Muscle of arm (tissue), 14 donors: ENCODE results near the gene C4orf33. TPM values are rescaled to one million over a fixed set of nuclear protein-coding genes. Genes with fewer than 3 reads are reported as not detected.
"Not testable (repeated sequence)": the region's sequence is repeated elsewhere in the genome, so short reads cannot be mapped to it uniquely, and the experiment has no call there.

Experiments
- DNase-seq: peaks from one replicate; pipeline ENCODE4 v3.0.0-alpha.2; 2013
- long read RNA-seq, 11 donors: transcript quantifications; one replicate each; lab custom pipeline, GENCODE V29; 2026
- polyA plus RNA-seq, 12 donors: library from polyadenylated mRNA; unstranded; fragments of 120-200 nt; gene quantifications; one replicate each; pipeline ENCODE4 v1.2.1, GENCODE V29; 2013; ENCODE audit not compliant: insufficient read length in 12 of 12

C4orf33 gene, protein sequence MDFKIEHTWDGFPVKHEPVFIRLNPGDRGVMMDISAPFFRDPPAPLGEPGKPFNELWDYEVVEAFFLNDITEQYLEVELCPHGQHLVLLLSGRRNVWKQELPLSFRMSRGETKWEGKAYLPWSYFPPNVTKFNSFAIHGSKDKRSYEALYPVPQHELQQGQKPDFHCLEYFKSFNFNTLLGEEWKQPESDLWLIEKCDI
- polyA plus RNA-seq = 10 to 100 TPM in 4 of 12 donors, 1 to 10 TPM in 6, not detected in 2; 4.2 to 13.5 (median 9.5) TPM
- long read RNA-seq, donor 1, full-length matches to known transcripts = 5 of 5 reads
- long read RNA-seq, donor 1, partial matches to known transcripts = 0 of 5 reads
- long read RNA-seq, donor 1, other reads (novel, unspliced or antisense) = 0 of 5 reads
- long read RNA-seq, donor 2, full-length matches to known transcripts = 1 of 1 reads
- long read RNA-seq, donor 2, partial matches to known transcripts = 0 of 1 reads
- long read RNA-seq, donor 2, other reads (novel, unspliced or antisense) = 0 of 1 reads
- long read RNA-seq, donor 3 = 0 reads
- long read RNA-seq, donor 4 = 0 reads
- long read RNA-seq, donor 5, partial matches to known transcripts = 0 of 1 reads
- long read RNA-seq, donor 5, other reads (novel, unspliced or antisense) = 0 of 1 reads
- long read RNA-seq, donor 6 = 0 reads
- long read RNA-seq, donor 7, full-length matches to known transcripts = 1 of 1 reads
- long read RNA-seq, donor 7, partial matches to known transcripts = 0 of 1 reads
- long read RNA-seq, donor 7, other reads (novel, unspliced or antisense) = 0 of 1 reads
- long read RNA-seq, donor 8, full-length matches to known transcripts = 3 of 3 reads
- long read RNA-seq, donor 8, partial matches to known transcripts = 0 of 3 reads
- long read RNA-seq, donor 8, other reads (novel, unspliced or antisense) = 0 of 3 reads
- long read RNA-seq, donor 9 = 0 reads
- long read RNA-seq, donor 10, partial matches to known transcripts = 0 of 1 reads
- long read RNA-seq, donor 10, other reads (novel, unspliced or antisense) = 0 of 1 reads
- long read RNA-seq, donor 11, partial matches to known transcripts = 0 of 1 reads
- long read RNA-seq, donor 11, other reads (novel, unspliced or antisense) = 0 of 1 reads

DNA sequence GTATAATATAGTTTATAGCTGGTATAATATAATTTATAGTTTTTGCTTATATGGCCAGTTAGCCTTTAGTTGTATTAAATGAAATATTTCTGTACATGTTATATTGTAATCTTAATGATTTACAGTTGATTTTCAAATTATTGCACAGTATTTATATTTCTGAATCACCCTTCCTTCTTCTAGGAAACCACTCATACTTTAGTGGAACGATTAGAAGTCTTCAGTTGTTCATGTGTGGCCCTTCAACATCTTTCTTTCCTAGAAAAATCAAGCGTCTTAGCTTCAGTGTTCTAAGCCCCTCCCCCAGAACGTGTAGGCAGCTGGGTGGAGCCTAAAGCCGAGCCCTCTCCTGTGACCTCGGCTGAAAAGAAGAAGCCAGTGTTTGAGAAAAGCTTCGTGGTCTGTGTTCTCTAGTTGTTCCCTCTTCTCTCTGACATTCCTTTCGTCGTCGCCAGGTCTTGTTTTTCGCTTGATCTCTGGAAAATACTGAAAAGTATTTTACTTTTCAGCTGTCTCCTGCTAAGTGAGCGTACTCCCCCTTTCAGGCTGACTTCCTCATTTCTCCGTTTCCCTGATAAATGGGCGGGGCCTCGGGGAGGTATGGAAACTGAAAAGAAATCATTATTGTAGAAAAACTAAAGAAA lies at the start of gene C4orf33:
C4orf33 (plus strand) TSS at position 342 of the 644 bp plus-strand sequence. CDS start 6,459 bp downstream, outside the sequence.
- peak; percentile 85 for DNase-seq

DNA sequence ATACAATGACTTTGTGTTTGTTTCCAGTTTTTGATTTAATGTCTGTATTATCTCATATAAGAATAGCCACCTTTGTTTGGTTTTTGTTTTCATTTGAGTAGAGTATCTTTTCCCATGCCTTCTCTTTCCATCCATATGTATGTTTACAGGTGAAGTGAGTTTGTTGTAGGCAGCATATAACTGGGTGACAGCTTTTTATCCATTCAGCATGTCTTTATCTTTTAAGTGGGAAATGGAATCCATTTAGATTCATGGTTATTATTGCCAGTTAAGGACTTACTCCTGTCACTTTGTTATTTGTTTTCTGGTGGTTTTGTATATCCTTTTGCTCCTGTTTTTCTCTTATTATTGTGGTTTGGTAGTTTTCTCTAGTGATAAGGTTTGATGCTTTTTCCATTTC lies 36.9 kb upstream of the C4orf33 start:
- DNase-seq = no peak

DNA sequence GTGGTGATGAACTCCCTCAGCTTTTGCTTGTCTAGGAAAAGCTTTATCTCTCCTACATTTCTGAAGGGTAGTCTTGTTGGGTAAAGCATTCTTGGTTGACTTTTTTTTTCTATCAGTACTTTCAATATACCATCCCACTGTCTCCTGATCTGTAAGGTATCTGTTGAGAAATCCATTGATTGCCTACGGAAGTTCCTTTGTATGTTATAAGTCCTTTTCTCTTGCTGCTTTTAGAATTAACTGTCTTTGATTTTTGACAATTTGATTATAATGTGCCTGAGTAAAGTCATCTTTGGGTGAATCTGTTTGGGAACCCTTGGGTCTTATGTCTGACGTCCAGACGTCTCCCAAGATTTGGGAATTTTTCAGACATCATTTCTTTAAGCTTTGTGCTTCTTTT lies 33.4 kb upstream of the C4orf33 start:
- no peak for DNase-seq

DNA sequence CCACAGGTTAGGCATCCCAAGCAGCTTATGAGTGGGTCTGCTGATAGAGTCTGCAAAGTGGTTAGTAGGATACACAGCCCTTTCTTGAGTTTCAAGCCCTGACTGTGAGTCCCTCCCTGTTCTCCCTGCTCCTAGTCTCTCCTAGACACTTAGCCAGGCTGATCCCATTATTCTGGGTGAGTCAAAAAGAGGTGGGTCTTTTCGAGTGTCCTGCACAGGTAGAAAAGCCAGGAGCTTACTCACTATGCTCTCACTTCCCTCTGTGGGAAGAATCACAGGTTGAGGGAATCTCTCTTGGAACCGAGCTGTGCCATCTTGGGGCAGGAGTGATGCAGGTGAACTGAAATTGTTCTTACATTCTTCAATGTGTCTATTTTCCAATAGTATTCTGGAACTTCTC lies 32.3 kb upstream of the C4orf33 start:
- no peak for DNase-seq

DNA sequence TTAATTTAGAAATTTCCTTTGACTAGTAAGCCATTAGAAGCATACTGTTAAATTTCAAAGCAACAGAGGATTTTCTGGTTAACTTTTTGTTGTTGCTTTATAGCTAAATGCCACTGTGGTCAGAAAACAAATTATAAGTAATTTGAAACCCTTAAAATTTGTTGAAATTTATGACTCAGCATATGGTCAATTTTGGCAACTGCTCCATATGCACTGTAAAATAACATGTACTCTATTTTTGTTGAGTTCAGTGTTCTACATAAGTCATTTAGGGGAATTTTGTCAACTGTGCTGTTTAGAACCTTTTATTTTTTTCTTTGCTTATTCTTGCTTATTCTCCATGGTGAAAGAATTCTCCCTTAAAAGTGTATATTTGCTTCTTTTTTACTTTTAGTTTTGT lies 31.2 kb upstream of the C4orf33 start:
- DNase-seq = no peak

DNA sequence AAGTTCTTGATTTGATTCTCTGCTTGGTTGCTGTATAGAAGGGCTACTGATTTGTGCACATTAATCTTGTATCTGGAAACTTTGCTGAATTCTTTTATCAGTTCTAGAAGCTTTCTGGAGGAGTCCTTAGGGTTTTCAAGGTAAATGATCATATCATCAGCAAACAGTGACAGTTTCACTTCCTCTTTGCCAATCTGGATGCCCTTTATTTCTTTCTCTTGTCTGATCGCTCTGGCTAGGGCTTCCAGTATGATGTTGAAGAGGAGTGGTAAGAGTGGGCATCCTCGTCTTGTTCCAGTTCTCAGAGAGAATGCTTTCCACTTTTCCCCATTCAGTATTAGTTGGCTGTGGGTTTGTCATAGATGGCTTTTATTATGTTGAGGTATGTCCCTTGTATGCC lies 26.4 kb upstream of the C4orf33 start:
- not testable (repeated sequence) for DNase-seq

DNA sequence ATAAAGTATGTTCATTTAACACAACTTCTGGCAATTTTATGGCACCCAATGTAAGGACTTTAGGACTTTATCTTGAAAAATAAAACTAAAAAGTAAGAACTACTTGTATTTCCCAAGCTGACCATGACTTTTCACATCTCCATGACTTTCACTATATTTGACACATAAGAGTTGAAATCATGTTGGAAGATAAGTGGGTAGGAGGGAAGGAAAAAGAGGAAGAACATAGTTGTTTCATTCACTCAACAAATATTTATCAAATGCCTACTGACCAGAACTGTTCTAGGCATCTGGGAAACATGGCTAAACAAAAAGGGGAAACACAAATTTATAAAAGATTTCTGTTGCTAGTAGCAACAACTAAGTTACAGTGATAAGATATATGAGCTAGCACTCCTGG lies 18.6 kb upstream of the C4orf33 start:
- DNase-seq = no peak

DNA sequence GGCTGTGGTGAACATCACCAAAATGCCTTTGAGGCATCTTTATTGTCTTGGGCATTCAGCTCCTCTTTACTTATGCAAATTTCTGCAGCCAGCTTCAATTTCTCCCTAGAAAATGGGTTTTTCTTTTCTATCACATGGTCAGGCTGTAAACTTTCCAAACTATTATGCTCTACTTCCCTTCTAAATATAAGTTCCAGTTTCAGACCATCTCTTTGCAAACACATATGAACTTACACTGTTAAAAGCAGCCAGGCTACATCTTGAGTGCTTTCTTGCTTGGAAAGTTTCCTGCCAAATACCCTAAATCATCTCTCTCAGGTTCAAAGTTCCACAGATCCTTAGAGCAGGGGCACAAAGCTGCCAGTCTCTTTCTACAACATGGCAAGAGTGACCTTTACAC lies 15.8 kb upstream of the C4orf33 start:
- no peak for DNase-seq

DNA sequence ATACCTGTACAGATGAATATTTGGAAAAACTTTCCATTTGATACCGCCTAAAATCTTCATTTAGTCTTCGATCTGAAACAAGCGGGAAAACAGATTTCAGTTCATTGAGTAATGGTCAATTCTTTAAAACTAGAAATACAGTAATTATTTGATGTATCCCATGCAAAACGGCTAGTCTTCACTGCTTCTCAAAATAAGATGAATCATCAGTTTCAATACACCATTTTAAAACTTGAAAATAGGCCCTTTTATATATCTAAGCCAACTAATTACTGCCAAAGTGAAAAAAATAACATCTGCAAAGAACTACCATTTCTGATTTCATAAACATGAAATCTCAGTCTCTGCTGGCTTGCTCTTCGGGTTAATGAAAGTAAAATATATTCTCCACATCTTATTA lies 13.7 kb upstream of the C4orf33 start:
- DNase-seq = no peak

DNA sequence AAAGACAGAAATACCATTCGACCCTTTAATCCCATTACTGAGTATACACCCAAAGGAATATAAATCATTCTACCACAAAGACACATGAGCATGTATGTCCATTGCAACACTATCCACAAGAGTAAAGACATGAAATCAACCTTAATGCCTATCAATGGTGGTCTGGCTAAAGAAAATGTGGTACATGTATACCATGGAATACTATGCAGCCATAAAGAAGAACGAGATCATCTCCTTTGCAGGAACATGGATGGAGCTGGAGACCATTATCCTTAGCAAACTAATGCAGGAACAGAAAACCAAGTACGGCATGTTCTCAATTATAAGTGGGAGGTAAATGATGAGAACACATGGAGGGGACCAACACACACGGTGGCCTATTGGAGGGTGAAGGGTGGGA lies 10.5 kb upstream of the C4orf33 start:
- no peak for DNase-seq

DNA sequence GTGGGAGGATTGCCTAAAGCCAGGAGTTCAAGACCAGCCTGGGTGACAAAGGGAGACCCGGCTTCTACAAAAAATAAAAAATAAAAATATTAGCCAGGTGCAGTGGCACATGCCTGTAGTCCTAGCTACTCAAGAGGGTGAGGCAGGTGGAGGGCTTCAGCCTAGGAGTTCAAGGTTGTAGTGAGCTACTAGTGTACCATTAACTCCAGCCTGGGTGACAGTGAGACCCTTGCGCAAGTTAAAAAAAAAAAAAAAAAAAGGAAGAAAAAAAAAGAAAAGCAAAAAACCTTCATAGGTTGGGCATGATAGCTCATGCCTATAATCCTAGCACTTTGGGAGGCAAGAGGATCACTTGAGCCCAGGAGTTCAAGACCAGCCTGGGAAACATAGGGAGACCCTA lies 8.4 kb upstream of the C4orf33 start:
- no peak for DNase-seq

DNA sequence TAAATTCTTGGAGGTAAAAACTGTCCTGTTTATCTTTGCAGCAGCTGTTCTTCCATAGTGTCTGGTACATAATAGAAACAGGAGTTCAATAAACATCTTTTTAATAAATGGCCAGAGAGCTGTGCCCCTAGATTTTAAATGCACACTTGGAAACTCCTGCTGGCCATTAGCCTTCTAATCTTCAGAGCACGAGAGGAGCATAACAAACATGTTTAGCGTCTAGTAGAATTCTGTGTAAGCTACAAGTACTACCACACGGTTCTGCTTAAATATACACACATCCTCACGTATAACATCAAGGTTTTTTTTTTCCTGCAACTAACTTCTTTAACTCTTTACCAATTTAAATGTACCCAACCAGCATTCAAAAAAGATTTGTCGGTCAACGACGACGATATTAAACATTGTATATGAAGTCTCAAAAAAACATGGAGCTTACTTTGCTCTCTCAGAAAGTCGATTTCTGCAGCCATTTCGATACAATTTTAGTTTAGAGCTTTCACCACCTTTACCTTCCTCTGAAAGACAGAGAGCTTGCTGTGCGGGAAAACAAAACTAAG lies 3.2 kb upstream of the C4orf33 start:
- no peak for DNase-seq

DNA sequence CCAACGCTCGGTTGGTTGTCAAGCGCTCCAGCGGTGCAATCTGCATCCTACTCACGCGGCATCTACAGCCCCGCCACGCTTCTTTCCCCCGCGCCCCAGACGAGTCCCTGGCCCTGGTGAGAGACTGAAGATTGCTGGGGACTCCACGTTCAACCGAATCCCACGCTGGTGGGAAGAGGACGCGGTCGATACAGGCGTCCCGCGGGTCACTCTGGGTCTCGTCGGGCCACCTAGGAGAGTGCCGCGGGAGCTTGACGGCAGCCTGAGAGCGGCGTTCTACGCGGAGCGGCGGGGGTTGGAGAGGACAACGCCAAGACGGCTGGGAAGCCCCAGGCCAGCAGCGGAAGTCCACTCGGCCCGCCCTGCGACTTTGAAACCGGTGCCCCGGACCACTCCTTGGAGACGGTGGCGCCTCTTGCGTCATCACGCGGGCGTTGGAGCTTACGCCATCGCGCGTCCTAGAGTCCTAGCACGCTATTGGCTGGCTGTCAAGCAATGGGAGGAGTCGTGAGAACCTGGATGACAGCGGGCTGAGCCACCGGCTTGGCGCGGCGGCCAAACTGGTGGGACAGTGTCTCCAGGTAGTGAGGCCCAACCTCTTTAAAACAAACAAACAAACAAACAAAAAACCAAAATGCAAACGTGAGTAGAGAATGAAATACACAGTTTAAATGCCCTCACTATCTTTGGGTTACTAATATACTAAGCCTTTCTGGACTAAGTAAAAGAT lies 2.6 kb upstream of the C4orf33 start, which contains the start of gene SCLT1:
SCLT1 (minus strand) TSS at position 349 of the 730 bp plus-strand sequence. CDS start 436 bp downstream, outside the sequence.
- peak; percentile 98 for DNase-seq

DNA sequence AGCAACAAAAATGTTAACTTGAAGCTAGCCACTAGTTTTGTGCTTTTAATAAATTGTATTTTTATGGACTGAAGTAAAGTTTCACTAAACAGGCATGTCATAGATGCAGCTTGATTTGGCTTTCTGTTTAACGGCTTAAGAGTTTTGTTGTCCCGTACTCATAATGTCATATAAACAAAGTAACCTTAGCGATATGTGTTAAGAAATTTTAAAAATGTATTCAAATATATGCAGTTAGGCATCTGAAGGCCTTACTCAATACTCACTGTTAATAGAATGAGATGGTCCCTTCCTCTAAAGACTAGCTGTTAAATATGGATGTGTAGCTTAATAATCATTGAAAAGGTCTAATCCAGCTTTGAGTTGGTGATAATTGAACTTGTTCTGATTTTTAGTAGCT lies 1.6 kb upstream of the C4orf33 start:
- DNase-seq = no peak

DNA sequence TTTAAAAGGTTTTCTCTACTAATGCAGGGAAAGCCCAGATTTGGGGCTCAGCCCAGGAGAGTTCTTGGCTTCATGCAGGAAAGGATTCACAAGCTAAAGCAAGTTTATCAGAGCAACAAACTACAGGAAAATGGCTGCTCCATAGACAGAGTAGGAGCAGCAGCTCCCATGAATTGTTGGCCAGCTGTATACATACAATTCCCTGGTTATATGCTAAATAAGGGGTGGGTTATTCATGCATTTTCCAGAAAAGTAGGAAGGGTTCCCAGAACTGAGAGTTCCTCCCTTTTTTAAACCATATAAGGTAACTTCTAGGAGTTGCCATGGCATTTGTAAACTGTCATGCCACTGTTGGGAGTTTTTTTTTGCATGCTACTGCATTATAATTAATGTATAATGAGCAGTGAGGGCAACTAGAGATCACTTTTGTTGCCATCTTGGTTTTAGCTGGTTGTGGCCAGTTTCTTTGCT lies 2.6 kb downstream of the C4orf33 start:
- no peak for DNase-seq

DNA sequence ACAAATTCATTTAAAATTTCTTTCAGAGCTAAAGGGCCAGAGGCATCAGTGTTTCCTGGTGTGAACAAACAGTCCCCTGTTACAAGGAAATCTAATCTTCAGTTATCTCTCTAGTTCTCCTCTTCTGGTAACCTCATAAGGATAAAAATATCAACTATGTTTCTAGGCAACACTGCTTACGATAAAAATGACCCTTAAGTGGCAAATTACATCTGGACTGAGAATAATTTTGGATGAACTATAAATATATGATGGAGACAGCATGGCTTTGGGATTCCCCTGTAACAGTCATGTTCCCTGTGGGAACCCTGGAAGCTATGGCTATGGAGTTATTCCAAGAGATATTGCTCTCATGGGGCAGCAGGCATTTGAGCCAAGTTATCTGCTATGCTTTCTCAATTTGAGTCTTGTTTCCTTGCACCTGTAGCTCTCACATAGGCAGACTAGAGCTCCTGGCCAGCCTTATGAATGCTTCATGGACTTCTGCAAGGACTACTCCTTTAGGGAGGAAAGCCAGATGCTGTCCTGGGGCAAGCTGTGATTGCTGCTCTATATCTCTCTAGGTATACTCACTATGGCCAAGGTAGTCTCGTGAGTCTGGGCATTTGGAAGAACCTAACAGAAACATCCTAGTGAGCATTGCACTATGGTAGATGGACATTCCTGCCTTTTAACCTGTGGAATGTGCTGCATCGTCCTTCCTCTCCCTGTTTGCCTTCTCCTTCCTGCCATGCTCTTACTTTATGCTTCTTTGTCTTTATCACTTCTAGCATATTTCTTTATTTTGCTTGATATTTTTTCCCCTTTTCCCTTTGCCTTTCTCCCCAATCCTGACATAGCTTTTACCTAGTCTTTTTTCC lies 14.2 kb downstream of the C4orf33 start:
- no peak for DNase-seq

DNA sequence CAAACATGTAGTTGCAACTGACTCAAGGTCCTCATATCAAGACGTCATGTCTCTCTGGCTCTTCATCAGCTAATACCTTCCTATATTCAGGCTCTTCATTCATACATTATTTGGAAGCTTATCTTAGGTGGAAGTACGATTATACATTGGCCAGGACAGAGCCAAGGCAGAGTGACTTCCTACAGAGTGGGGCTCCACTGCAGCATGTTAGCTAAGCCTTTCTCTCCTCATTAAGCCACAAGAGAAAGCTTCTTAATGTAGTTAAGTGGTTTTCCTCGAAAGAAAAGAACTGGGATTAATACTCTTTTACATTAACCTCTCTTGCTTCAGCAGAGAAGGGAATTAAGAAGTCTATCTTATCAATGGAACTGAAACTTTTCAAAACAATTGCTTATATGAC lies 15.0 kb downstream of the C4orf33 start:
- DNase-seq = no peak

DNA sequence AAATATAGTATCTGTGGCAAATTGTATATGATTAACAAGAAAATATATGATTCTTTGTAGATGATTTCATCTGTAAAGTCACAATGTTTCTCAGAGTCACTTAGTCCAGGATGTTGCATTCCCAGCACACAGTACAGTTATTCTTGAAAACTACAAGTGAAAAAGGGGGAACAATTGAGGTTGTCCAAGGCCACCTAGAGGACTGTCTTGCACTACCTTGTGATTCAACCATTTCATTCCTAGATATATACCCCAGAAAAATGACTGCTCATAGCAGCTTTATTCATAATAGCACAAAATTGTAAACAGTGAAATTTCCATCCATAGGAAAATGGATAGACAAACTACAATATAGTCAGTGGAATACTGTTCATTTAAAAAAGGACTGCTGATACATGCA lies 16.0 kb downstream of the C4orf33 start:
- DNase-seq = no peak

DNA sequence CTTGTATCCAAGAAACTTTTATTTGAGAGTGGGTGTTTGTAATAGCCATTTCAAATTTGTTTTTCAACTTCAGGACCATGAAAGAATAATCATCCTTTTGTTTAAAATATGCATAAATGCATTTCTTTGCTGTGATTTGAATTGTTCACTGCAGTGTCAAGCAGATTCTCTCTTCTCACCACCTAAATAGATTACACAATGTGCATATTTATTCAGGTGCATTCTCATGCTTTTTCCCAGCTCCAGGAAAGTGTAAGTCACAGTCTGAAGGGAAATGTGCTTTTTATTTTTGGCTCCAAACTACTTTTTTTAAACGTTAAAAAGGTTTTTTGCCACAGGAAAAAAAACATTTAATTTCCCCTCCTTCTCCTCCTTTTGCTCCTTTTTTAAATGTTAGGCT lies 17.5 kb downstream of the C4orf33 start:
- no peak for DNase-seq

DNA sequence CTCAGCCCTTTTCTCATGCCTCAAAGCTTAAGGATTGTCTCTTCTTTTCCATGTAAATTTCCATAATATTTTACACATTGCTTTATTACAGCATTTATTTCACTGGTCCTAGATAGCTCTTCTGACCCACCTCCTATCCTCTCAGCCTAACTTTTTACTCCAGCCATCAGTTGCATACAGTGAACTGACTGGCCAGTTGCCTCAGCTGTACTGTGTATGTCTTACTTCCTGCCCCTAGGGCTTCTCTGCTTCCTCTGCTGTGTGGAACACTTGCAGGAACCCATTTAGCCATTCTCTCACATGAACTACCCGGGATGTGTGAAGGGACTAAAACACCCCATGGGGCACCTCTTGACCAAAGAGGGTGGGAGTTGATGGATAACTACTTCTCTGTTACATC lies 18.0 kb downstream of the C4orf33 start:
- no peak for DNase-seq
